CD4-positive, alpha-beta T cell (primary cell): ENCODE results near the gene ZNF641. TPM values are rescaled to one million over a fixed set of nuclear protein-coding genes. Genes with fewer than 3 reads are reported as not detected.

ENCODE experiments used
- ATAC-seq: fragments of 200-7000 bp; cut with Tn5 transposase; one replicate; pipeline ENCODE4 v1.10.0; 2022; ENCODE audit warnings: mild to moderate bottlenecking; ENCODE audit not compliant: poor library complexity
- CTCF ChIA-PET: fragments of 350-600 bp; sonication (Branson Sonifier 250); formaldehyde crosslinking; loops from one replicate; lab custom pipeline; 2021; ENCODE audit warnings: antibody characterized with exemption, inconsistent platforms; lab: Charles Lee
- POLR2A ChIA-PET: fragments of 350-600 bp; sonication (Branson Sonifier 250); formaldehyde crosslinking; loops from one replicate; lab custom pipeline; 2021; ENCODE audit warnings: antibody characterized with exemption, inconsistent platforms; lab: Charles Lee
- DNase-seq, 14 experiments: peaks; one replicate each; pipeline ENCODE4 v3.0.0-alpha.2; 2013 to 2020; ENCODE audit warnings: mixed read lengths in 2 of 14
- H3K27ac ChIP-seq, 2 donors: one replicate each; pipeline versions ENCODE4 v1.5.1 to v1.7.0; 2013; ENCODE audit warnings: low read length in 2 of 2, low read depth in 1 of 2, mild to moderate bottlenecking in 1 of 2
- H3K27me3 ChIP-seq, 2 experiments: 1 replicate in 1 of 2; 2 replicates in 1 of 2; pipeline versions ENCODE4 v1.6.1 to v1.7.0; 2013; ENCODE audit warnings: low read length in 2 of 2, control low read depth in 1 of 2, mild to moderate bottlenecking in 1 of 2, moderate library complexity in 1 of 2; ENCODE audit not compliant: insufficient read depth in 2 of 2, control insufficient read depth in 1 of 2
- H3K36me3 ChIP-seq: one replicate; pipeline ENCODE4 v1.6.1; 2013; ENCODE audit warnings: low read length, control low read depth; ENCODE audit not compliant: insufficient read depth
- H3K4me1 ChIP-seq: one replicate; pipeline ENCODE4 v1.6.1; 2013; ENCODE audit warnings: low read length, control low read depth; ENCODE audit not compliant: insufficient read depth
- H3K4me3 ChIP-seq: one replicate; pipeline ENCODE4 v1.5.1; 2013; ENCODE audit warnings: mild to moderate bottlenecking, low read length, moderate library complexity
- H3K9me3 ChIP-seq, 2 experiments: 1 replicate in 1 of 2; 2 replicates in 1 of 2; pipeline versions ENCODE4 v1.6.1 to v1.7.0; 2013; ENCODE audit warnings: low read length in 2 of 2, mild to moderate bottlenecking in 2 of 2, control low read depth in 1 of 2, moderate library complexity in 1 of 2; ENCODE audit not compliant: control insufficient read depth in 1 of 2, insufficient read depth in 1 of 2
- H3K27ac Mint-ChIP-seq: one replicate; pipeline ENCODE4 v1.8.0; 2020; ENCODE audit warnings: mixed read lengths
- H3K27me3 Mint-ChIP-seq: one replicate; pipeline ENCODE4 v1.8.0; 2021; ENCODE audit warnings: mixed read lengths
- H3K36me3 Mint-ChIP-seq: one replicate; pipeline ENCODE4 v1.8.0; 2021; ENCODE audit warnings: low read depth, mixed read lengths
- H3K4me1 Mint-ChIP-seq: one replicate; pipeline ENCODE4 v1.8.0; 2021; ENCODE audit warnings: low read depth, mixed read lengths
- H3K4me3 Mint-ChIP-seq: one replicate; pipeline ENCODE4 v1.8.0; 2020; ENCODE audit warnings: mild to moderate bottlenecking, mixed read lengths
- H3K9me3 Mint-ChIP-seq: one replicate; pipeline ENCODE4 v1.8.0; 2020; ENCODE audit warnings: mixed read lengths
- CTCF ChIP-seq: fragments of 200-600 bp; IDR thresholded peaks from one replicate; pipeline ENCODE4 v1.8.0; 2022; ENCODE audit warnings: antibody characterized with exemption, mild to moderate bottlenecking
- intact Hi-C, 2 experiments: fragments of 100-400 bp; cut with DNase I in 1 of 2; cut with micrococcal nuclease in 1 of 2; formaldehyde crosslinking; loops; one replicate each; pipeline versions ENCODE4 v1.15.1 to v1.9.0; 2023 to 2025; cut with DNase I, micrococcal nuclease
- total RNA-seq, 174 experiments: library from RNA in 2 of 174; stranded (reverse) in 2 of 174; gene quantifications; one replicate each; pipeline ENCODE4 v1.2.3 and lab custom pipeline; 2021 to 2026

The ZNF641 gene
- total RNA-seq, 2 experiments from 2014 or later, result 16.6 to 19.8 TPM

- Histone ChIP-seq H3K9me3 (no peaks in the 10 kb centered on the region), H3K4me3 (no peak overlapping the region), H3K27ac (no peak overlapping the region), H3K36me3 (peaks cover 25% of the 10 kb centered on the region), H3K27me3 (no peaks in the 10 kb centered on the region), H3K4me1 (peaks cover 6% of the 10 kb centered on the region)
- H3K4me3 Mint-ChIP-seq, result no peak overlapping the region
- TF ChIP-seq CTCF, result no peak
- no peaks in the 10 kb centered on the region for H3K27me3 Mint-ChIP-seq
- H3K36me3 Mint-ChIP-seq, result peaks cover 62% of the 10 kb centered on the region
- ATAC-seq (no peak), DNase-seq (no peak)
- ChIA-PET CTCF (no interaction called here), POLR2A (interaction anchor here (0.6 kb wide), 1 partner anchor 278 kb away, joined by 5 read pairs; no protein-coding TSS in a partner anchor)
- H3K4me1 Mint-ChIP-seq, result peaks cover 39% of the 10 kb centered on the region
- intact Hi-C loops, result no loop called here
- H3K27ac Mint-ChIP-seq, result peak overlapping the region; percentile 38
- peaks cover 3% of the 10 kb centered on the region for H3K9me3 Mint-ChIP-seq
Observed at GRCh38 chr12:48339442-48340117, 11.1 kb downstream of the ZNF641 start.

- TF ChIP-seq CTCF, result no peak
- no peaks in the 10 kb centered on the region for H3K36me3 ChIP-seq
- ATAC-seq (no peak), DNase-seq (no peak)
- H3K4me3 ChIP-seq, result no peak overlapping the region
- Mint-ChIP-seq H3K4me3 (no peak overlapping the region), H3K4me1 (peaks cover 28% of the 10 kb centered on the region), H3K9me3 (peaks cover 3% of the 10 kb centered on the region), H3K27ac (no peak overlapping the region), H3K27me3 (no peaks in the 10 kb centered on the region), H3K36me3 (peaks cover 32% of the 10 kb centered on the region)
- no peaks in the 10 kb centered on the region for H3K9me3 ChIP-seq
- H3K27me3 ChIP-seq, result no peaks in the 10 kb centered on the region
- no peak overlapping the region for H3K27ac ChIP-seq
- ChIA-PET CTCF (no interaction called here), POLR2A (interaction anchor here (0.8 kb wide), 1 partner anchor 137 kb away, joined by 3 read pairs; no protein-coding TSS in a partner anchor)
- H3K4me1 ChIP-seq, result peaks cover 7% of the 10 kb centered on the region
- intact Hi-C loops, result no loop called here
Observed at GRCh38 chr12:48336564-48336963, 14.2 kb downstream of the ZNF641 start.

GRCh38 chr12:48336061-48336460, 14.7 kb downstream of the ZNF641 start:
- ATAC-seq, result no peak
- intact Hi-C loops, result no loop called here
- Mint-ChIP-seq H3K36me3 (peaks cover 27% of the 10 kb centered on the region), H3K9me3 (peaks cover 3% of the 10 kb centered on the region), H3K27ac (no peak overlapping the region), H3K27me3 (no peaks in the 10 kb centered on the region), H3K4me3 (no peak overlapping the region), H3K4me1 (peaks cover 29% of the 10 kb centered on the region)
- ChIA-PET CTCF (no interaction called here), POLR2A (interaction anchor here (0.6 to 0.8 kb wide), 2 partner anchors 10 to 136 kb away, joined by 3 read pairs; no protein-coding TSS in a partner anchor)
- no peak for DNase-seq
- Histone ChIP-seq H3K27ac (no peak overlapping the region), H3K36me3 (no peaks in the 10 kb centered on the region), H3K4me1 (peaks cover 7% of the 10 kb centered on the region), H3K9me3 (no peaks in the 10 kb centered on the region), H3K27me3 (no peaks in the 10 kb centered on the region), H3K4me3 (no peak overlapping the region)
- no peak for TF ChIP-seq CTCF
